ENCODE results near the gene ANKRD11.

ANKRD11 gene

GRCh38 chr16:89360760-89361435, 129.5 kb downstream of the ANKRD11 start:
- H3K27me3 ChIP-seq (ENCODE audit: insufficient read depth, low read depth, severe bottlenecking): no peaks in the 10 kb centered on the region
- H3K27ac ChIP-seq: no peak overlapping the region
- DNase-seq: no peak
- no peak overlapping the region for H3K4me3 ChIP-seq (ENCODE audit: low read depth, low read length)
- no peaks in the 10 kb centered on the region for H3K9me3 ChIP-seq (ENCODE audit: severe bottlenecking)
- H3K36me3 ChIP-seq: no peaks in the 10 kb centered on the region; the same call in 1 of the 2 replicates
- TF ChIP-seq, protein P1, sequence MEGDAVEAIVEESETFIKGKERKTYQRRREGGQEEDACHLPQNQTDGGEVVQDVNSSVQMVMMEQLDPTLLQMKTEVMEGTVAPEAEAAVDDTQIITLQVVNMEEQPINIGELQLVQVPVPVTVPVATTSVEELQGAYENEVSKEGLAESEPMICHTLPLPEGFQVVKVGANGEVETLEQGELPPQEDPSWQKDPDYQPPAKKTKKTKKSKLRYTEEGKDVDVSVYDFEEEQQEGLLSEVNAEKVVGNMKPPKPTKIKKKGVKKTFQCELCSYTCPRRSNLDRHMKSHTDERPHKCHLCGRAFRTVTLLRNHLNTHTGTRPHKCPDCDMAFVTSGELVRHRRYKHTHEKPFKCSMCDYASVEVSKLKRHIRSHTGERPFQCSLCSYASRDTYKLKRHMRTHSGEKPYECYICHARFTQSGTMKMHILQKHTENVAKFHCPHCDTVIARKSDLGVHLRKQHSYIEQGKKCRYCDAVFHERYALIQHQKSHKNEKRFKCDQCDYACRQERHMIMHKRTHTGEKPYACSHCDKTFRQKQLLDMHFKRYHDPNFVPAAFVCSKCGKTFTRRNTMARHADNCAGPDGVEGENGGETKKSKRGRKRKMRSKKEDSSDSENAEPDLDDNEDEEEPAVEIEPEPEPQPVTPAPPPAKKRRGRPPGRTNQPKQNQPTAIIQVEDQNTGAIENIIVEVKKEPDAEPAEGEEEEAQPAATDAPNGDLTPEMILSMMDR (IDR thresholded peaks at IDR 0.05; ENCODE audit: low read depth, low read length): no peak

DNA sequence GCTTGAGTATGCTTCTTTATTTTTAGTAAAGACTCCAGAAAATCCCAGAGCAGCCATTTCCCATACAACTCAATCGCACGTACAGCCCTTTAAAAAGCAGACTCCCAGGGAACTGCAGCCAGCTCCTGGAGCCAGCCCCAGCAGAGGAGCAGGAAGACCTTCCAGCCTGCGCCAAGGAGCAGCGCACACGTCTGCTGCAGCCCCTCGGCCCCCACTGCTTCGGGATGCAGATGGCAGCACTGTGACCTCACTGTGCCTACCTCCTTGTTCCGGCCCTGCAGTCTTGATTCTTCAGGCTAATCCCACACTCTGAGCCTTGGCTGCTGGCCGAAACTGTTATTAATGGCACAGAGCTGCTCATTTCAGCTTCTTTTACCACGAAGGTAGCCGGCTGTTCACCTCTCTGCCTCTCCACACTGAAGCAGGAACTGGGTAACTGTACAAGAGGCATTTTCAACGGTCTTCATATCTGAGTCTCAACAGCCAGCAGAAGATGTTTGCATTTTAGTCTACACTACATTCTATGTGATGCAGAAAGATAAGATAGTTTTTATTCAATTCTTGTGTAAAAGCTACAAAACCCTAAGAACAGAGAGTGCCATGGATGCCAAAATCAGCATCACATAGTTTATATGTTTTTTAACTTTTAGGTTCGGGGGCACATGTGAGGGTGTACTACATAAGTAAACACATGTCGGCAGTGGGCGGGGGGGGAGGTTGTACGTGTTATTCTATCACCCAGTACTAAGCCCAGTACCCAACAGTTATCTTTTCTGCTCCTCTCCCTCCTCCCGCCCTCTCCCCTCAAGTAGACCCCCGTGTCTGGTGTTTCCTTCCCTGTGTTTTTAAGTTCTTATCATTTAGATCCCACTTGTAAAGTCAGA, 130.9 kb downstream of the ANKRD11 start:
- Histone ChIP-seq H3K4me3 (ENCODE audit: low read depth, low read length) (no peak overlapping the region; the same call in 1 of the 2 replicates), H3K36me3 (no peaks in the 10 kb centered on the region; the same call in 1 of the 2 replicates), H3K9me3 (ENCODE audit: severe bottlenecking) (no peaks in the 10 kb centered on the region), H3K27me3 (ENCODE audit: insufficient read depth, low read depth, severe bottlenecking) (no peaks in the 10 kb centered on the region), H3K27ac (peak overlapping the region; percentile 42; the same call in 1 of the 2 replicates)
- TF ChIP-seq, protein P1 (IDR thresholded peaks at IDR 0.05; ENCODE audit: low read depth, low read length): no peak
- peak; percentile 66 for DNase-seq

- Histone ChIP-seq H3K27me3 (ENCODE audit: insufficient read depth, low read depth, severe bottlenecking) (no peaks in the 10 kb centered on the region), H3K9me3 (ENCODE audit: severe bottlenecking) (no peaks in the 10 kb centered on the region), H3K27ac (no peak overlapping the region), H3K36me3 (no peaks in the 10 kb centered on the region; the same call in 1 of the 2 replicates), H3K4me3 (ENCODE audit: low read depth, low read length) (no peak overlapping the region)
- DNase-seq: no peak
- TF ChIP-seq, protein P1 (IDR thresholded peaks at IDR 0.05; ENCODE audit: low read depth, low read length): no peak
Observed at GRCh38 chr16:89358030-89359005, 132.0 kb downstream of the ANKRD11 start.

- DNase-seq: peak; percentile 38
- TF ChIP-seq, protein P1 (IDR thresholded peaks at IDR 0.05; ENCODE audit: low read depth, low read length): peak; percentile 32
- H3K27me3 ChIP-seq (ENCODE audit: insufficient read depth, low read depth, severe bottlenecking): no peaks in the 10 kb centered on the region
- no peak overlapping the region for H3K27ac ChIP-seq
- H3K9me3 ChIP-seq (ENCODE audit: severe bottlenecking): no peaks in the 10 kb centered on the region
- H3K4me3 ChIP-seq (ENCODE audit: low read depth, low read length): no peak overlapping the region
- no peaks in the 10 kb centered on the region; the same call in 1 of the 2 replicates for H3K36me3 ChIP-seq
Observed at GRCh38 chr16:89357055-89357816, 133.1 kb downstream of the ANKRD11 start.

GRCh38 chr16:89355686-89356085, 134.7 kb downstream of the ANKRD11 start:
- Histone ChIP-seq H3K4me3 (ENCODE audit: low read depth, low read length) (no peak overlapping the region), H3K27ac (no peak overlapping the region), H3K9me3 (ENCODE audit: severe bottlenecking) (no peaks in the 10 kb centered on the region), H3K36me3 (no peaks in the 10 kb centered on the region; the same call in 1 of the 2 replicates), H3K27me3 (ENCODE audit: insufficient read depth, low read depth, severe bottlenecking) (no peaks in the 10 kb centered on the region)
- TF ChIP-seq, protein P1 (IDR thresholded peaks at IDR 0.05; ENCODE audit: low read depth, low read length): no peak
- DNase-seq: no peak
